ENCODE measurements around the gene BABAM1.

GRCh38 chr19:17234911-17235299 lies 32.3 kb upstream of the BABAM1 start:
- TF ChIP-seq EZH2phosphoT487 (IDR thresholded peaks at IDR 0.05; ENCODE audit: insufficient read depth, low read depth) = no peak
- no peak for TF ChIP-seq EZH2 (IDR thresholded peaks at IDR 0.05; ENCODE audit: insufficient read depth, poor library complexity, severe bottlenecking)
